ENCODE measurements around the gene RAB11FIP3.

DNA sequence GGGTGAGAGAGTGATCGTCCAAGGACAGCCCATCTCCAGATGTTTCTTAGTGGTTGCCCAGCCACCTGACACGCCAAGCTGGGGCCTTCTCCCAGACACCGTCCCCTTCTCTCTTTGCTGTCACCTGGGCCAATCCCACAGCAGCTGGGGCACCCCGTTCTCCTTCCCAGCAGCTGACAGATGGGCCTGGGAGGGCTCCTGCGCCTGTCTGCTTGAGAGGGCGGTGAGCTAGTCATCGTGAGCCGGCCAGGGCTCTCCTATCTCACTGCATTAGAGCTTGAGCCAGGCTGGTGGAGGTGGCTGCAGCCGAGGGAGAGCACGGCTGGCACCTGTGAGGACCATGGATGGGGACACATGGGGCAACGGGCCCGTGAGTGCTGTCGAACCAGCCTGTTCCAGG lies 41.2 kb downstream of the RAB11FIP3 start:
- TF ChIP-seq CTCF (IDR thresholded peaks at IDR 0.05) (no peak), POLR2A (IDR thresholded peaks at IDR 0.05) (no peak)
